Central memory CD4-positive, alpha-beta T cell (primary cell): ENCODE data around the gene EIF2S3.
"Not testable (repeated sequence)": the region's sequence is repeated elsewhere in the genome, so short reads cannot be mapped to it uniquely, and the experiment has no call there.

Experiments
- DNase-seq: peaks from one replicate; pipeline ENCODE4 v3.0.0; 2022
- total RNA-seq, 3 experiments: gene quantifications; one replicate each; lab custom pipeline; 2026; lab: John Stamatoyannopoulos, UW

Gene EIF2S3
- total RNA-seq = 192 to 499 (median 408) reads per million in 3 experiments

GRCh38 chrX:24054182-24055042 is at the start of gene EIF2S3:
Gene EIF2S3, plus strand, starts transcription at chrX:24054956. Its CDS starts 13 bp downstream, at chrX:24054969.
- DNase-seq = peak; percentile 95

GRCh38 chrX:24005028-24005427 is 49.7 kb upstream of the EIF2S3 start:
- DNase-seq = no peak

DNA sequence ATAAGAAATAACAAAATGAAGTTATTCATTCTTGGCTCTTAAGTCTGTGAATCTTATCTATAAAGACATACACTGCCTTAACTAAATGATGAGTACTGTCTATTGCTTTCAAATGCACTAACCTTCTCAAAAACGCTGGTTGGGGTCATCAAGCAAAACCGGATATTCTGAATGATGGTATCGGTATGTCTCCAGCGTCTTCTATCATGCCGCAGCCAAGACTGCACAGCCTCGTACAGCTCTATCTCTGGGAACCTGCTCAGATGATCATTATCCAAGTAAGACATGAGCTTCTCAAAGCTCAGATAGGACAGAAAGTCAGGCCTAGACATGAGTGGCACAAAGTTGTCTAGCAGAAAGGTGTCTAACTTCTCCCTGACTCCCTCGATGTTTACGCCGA is 48.9 kb upstream of the EIF2S3 start:
- no peak for DNase-seq

DNA sequence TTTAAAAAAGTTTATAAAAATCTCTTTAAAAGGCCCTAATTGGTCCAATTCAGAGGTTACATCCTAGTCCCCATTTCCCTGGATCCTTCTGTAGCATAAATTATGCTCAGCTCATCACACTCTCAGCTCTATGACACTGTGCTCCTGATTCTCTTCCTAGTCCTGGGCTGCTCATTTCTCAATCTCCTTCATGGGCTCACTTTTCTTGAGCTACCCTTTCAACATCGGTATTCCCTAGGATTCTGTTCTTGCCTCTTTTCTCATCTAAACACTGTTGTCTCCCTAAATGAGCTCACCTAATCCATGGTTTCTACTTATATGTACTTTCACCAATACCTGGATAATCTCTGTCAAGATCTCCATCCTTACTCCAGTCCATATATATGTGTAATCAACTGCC is 42.5 kb upstream of the EIF2S3 start:
- no peak for DNase-seq

- DNase-seq = no peak
These were observed 40.3 kb upstream of the EIF2S3 start for GRCh38 chrX:24014388-24015018.

DNA sequence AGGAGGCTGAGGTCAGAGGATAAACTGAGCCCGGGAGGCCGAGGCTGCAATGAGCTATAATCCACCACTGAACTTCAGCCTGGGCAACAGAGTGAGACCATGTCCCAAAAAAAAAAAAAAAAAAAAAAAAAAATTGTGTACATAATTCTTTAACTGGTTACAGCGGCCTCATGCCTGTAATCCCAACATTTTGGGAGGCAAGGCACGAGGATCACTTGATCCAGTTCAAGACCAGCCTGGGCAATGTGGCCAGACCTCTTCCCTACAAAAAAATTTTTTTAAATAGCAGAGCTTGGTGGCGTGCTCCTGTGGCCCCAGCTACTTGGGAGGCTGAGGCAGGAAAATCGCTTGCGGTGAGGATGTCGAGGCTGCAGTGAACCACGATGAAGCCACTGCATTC is 37.1 kb upstream of the EIF2S3 start:
- no peak for DNase-seq

GRCh38 chrX:24018809-24019208 is 35.9 kb upstream of the EIF2S3 start:
- no peak for DNase-seq

- no peak for DNase-seq
These were observed 35.3 kb upstream of the EIF2S3 start for GRCh38 chrX:24019448-24019847.

DNA sequence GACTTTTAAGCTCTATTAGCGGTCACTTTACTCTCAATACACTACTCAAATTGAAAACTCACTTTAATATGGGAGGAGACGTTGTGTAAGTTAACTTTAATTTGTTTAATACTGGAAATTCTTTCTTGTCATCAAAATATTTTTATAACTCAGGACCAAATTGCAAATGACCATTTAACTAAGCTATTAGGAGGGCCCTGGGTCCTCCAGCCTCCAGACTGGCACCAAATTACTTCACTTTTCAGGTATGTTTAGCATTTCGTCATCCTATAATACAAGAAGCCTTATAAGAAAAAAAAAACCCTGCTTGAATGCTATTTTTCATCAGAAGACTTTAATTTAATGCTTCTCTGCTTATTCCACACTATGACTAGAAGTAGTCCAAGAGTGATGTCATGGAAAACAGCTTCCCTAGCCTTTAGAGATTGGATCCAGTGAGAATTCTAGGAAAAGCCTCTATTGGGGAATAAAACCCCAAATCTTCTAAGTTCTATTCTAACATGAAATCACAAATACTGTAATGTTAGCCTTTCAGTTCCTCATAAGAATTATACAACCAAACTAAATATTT is 34.4 kb upstream of the EIF2S3 start:
- DNase-seq = no peak

DNA sequence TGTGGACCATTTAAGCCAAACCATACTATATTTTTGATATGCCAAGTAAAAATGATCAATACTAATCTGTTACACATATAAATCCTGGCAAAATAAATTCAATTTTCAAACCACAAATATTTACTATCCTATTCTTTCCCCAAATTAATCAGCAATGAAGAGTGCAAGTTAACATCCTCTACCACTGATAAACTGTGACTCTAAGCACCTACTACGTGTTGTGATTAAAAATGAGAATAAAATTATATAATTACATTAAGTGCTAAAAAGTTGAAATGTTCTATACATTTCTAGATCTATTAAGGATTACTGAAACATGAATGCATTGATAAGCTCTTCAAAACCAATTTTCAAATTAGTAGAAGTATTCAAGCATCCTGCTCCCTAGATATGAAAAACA is 31.2 kb upstream of the EIF2S3 start:
- no peak for DNase-seq

GRCh38 chrX:24023972-24024669 is 30.6 kb upstream of the EIF2S3 start:
- DNase-seq = peak; percentile 9

- peak; percentile 76 for DNase-seq
These were observed 29.7 kb upstream of the EIF2S3 start for GRCh38 chrX:24024819-24025740.

- DNase-seq = no peak
These were observed 28.9 kb upstream of the EIF2S3 start for GRCh38 chrX:24025741-24026403.

GRCh38 chrX:24026432-24026831 is 28.3 kb upstream of the EIF2S3 start:
- DNase-seq = no peak

DNA sequence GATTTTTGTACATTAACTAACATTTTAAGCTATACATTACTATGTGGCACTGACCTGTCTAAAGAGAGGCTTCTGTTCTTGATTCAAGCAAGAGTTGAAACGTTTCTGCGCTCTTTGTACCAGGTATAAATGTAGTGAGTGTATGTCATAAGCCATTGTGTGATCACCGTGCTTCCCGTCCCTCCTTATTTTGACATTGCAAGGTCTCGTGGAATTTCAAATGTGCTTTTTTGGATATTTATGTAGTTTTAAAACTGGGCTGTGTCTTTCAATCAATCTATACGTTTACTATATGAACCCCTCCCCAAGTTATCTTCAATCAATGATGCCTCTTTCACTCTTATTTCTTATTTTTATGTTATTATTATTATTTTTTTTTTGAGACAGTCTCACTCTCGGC is 27.7 kb upstream of the EIF2S3 start, which contains the start of gene KLHL15:
Gene KLHL15, minus strand, starts transcription at position 101 of the 400 bp plus-strand sequence. CDS start 20,493 bp downstream, outside the sequence.
- DNase-seq = no peak

GRCh38 chrX:24027985-24028384 is 26.8 kb upstream of the EIF2S3 start:
- no peak for DNase-seq

DNA sequence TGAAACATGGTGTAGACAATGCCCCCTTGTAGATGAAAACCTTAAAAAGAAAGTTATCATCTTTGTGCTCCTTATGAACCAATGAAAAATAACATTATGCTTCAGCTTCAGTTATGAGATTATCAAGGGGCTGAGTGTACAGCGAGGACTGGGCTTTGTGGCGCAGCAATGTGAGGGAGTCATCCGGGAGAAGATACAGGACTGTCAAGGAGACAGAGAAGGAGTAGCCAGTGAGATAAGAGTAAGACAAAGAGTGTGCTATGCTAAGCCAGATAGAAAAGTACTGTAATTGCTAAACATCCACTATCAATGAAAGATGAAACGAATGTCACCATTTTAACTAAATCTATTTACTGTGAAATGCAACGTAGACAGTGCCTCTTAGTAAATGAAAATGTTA is 24.2 kb upstream of the EIF2S3 start:
- no peak for DNase-seq

- no peak for DNase-seq
These were observed 20.3 kb upstream of the EIF2S3 start for GRCh38 chrX:24034485-24034884.

DNA sequence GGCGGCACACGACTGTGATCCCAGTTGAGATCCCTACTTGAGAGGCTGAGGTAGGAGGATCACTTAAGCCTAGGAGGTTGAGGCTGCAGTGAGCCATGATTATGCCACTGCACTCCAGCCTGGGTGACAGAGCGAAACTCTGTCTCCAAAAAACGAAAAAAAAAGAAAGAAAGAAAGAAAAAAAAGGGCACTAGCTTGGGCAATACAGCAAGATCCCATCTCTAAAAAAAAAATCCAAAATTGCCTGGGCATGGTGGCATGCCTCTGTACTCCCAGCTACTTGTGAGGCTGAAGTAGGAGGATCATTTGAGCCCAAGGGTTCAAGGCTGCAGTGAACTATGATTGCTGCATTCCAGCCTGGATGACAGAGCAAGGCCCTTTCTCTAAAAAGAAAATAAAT is 17.0 kb upstream of the EIF2S3 start:
- DNase-seq = no peak

DNA sequence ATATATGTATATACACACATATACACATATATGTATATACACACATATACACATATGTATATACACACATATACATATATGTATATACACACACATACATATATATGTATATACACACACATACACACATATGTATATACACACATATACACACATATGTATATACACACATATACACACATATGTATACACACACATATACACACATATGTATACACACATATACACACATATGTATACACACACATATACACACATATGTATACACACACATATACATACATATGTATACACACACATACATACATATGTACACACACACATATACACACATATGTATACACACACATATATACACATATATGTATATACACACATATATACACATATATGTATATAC is 8.7 kb upstream of the EIF2S3 start:
- DNase-seq = not testable (repeated sequence)

DNA sequence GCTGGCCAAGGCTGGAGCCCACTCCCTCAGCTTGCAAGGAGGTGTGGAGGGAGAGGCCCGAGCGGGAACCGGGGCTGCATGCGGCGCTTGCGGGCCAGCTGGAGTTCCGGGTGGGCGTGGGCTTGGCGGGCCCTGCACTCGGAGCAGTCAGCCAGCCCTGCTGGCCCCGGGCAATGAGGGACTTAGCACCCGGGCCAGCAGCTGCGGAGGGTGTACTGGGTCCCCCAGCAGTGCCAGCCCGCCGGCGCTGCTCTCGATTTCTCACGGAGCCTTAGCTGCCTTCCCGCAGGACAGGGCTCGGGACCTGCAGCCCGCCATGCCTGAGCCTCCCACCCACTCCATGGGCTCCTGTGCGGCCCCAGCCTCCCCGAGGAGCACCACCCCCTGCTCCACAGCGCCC is 5.1 kb upstream of the EIF2S3 start:
- not testable (repeated sequence) for DNase-seq
